GM12801 (cell line): ENCODE results near the gene PACC1.

Source experiments
- CTCF ChIP-seq: IDR thresholded peaks from one replicate; pipeline ENCODE4 v1.5.1; 2011; ENCODE audit warnings: control low read depth; ENCODE audit not compliant: insufficient read length; ENCODE audit errors: extremely low read depth

PACC1 gene

GRCh38 chr1:212381397-212382035 lies 33.2 kb downstream of the PACC1 start:
- TF ChIP-seq CTCF = no peak

- no peak for TF ChIP-seq CTCF
Measured at GRCh38 chr1:212379366-212379765, 35.3 kb downstream of the PACC1 start.

- TF ChIP-seq CTCF = no peak
Measured at GRCh38 chr1:212377644-212378043, 37.0 kb downstream of the PACC1 start.

GRCh38 chr1:212375986-212376385 lies 38.7 kb downstream of the PACC1 start:
- TF ChIP-seq CTCF = no peak

GRCh38 chr1:212368073-212368484 lies 46.6 kb downstream of the PACC1 start:
- TF ChIP-seq CTCF = peak; percentile 25

GRCh38 chr1:212367474-212368072 lies 47.1 kb downstream of the PACC1 start:
- TF ChIP-seq CTCF = no peak

- no peak for TF ChIP-seq CTCF
Measured at GRCh38 chr1:212366901-212367300, 47.8 kb downstream of the PACC1 start.
